A673 (cell line): ENCODE results near the gene NOTCH4. TPM values are rescaled to one million over a fixed set of nuclear protein-coding genes. Genes with fewer than 3 reads are reported as not detected.
"Not testable (repeated sequence)": the region's sequence is repeated elsewhere in the genome, so short reads cannot be mapped to it uniquely, and the experiment has no call there.

Experiments
- BruUV-seq: library from RNA; stranded (reverse); fragments of 400-500 nt; replicated peaks from 2 replicates; lab custom pipeline; 2021; lab: Mats Ljungman, UMichigan
- CTCF ChIA-PET: fragments of 300-600 bp; sonication (Branson Sonifier 250); formaldehyde crosslinking; loops from one replicate; lab custom pipeline; 2022; ENCODE audit warnings: antibody characterized with exemption; lab: Charles Lee
- POLR2A ChIA-PET: fragments of 300-600 bp; sonication (Branson Sonifier 250); formaldehyde crosslinking; loops from one replicate; lab custom pipeline; 2022; ENCODE audit warnings: antibody characterized with exemption; ENCODE audit not compliant: low non-redundant PET; lab: Charles Lee
- DNase-seq: peaks from one replicate; pipeline ENCODE4 v3.0.0-alpha.2; 2015; ENCODE audit warnings: low spot score
- H3K27ac ChIP-seq: fragments of 200-600 bp; sonication (generic); 2 replicates; pipeline ENCODE4 v1.5.1; 2016; ENCODE audit warnings: mixed run types, low read depth, mild to moderate bottlenecking, mixed read lengths, antibody characterized with exemption, low read length; ENCODE audit not compliant: poor library complexity, severe bottlenecking
- H3K27me3 ChIP-seq: fragments of 200-600 bp; sonication (generic); replicated peaks from 2 replicates; pipeline ENCODE4 v1.6.1; 2017; ENCODE audit warnings: mixed run types, low read depth, mild to moderate bottlenecking, mixed read lengths, antibody characterized with exemption, low read length; ENCODE audit not compliant: insufficient read depth, poor library complexity
- H3K36me3 ChIP-seq: fragments of 200-600 bp; sonication (generic); 2 replicates; pipeline ENCODE4 v1.6.1; 2016; ENCODE audit warnings: mixed run types, mild to moderate bottlenecking, mixed read lengths, antibody characterized with exemption, low read length; ENCODE audit not compliant: insufficient read depth, poor library complexity, severe bottlenecking
- H3K4me1 ChIP-seq: fragments of 200-600 bp; sonication (generic); 2 replicates; pipeline ENCODE4 v1.6.1; 2017; ENCODE audit warnings: mixed run types, mild to moderate bottlenecking, mixed read lengths, antibody characterized with exemption, low read length; ENCODE audit not compliant: insufficient read depth, poor library complexity, severe bottlenecking
- H3K4me3 ChIP-seq: fragments of 200-600 bp; sonication (generic); 2 replicates; pipeline ENCODE4 v1.5.1; 2016; ENCODE audit warnings: low read depth, mixed run types, mild to moderate bottlenecking, mixed read lengths, low read length; ENCODE audit not compliant: poor library complexity, severe bottlenecking
- H3K9me3 ChIP-seq: fragments of 200-600 bp; sonication (generic); 2 replicates; pipeline ENCODE4 v1.6.1; 2016; ENCODE audit warnings: mixed run types, low read depth, mild to moderate bottlenecking, mixed read lengths, antibody characterized with exemption, low read length; ENCODE audit not compliant: poor library complexity, severe bottlenecking
- EZH2 ChIP-seq: fragments of 200-600 bp; sonication (generic); IDR thresholded peaks from 2 replicates; pipeline ENCODE4 v1.6.1; 2017; ENCODE audit warnings: borderline replicate concordance, low read depth, mild to moderate bottlenecking, mixed read lengths, antibody characterized with exemption, low read length; ENCODE audit not compliant: poor library complexity, severe bottlenecking
- intact Hi-C: fragments of 100-400 bp; cut with micrococcal nuclease; formaldehyde crosslinking; loops from one replicate; pipeline ENCODE4 v1.10.0; 2022; ENCODE audit not compliant: unreplicated experiment
- total RNA-seq: library from RNA; stranded (reverse); gene quantifications from 2 replicates; pipeline ENCODE4 v1.2.3, GENCODE V29; 2021
- TF ChIP-seq, protein P1 (sequence below): fragments of 300-800, 200-600 bp; sonication (generic); conservative IDR thresholded peaks from 2 replicates; pipeline ENCODE4 v1.5.1; 2017; ENCODE audit warnings: low read depth, mild to moderate bottlenecking, antibody characterized with exemption, low read length, moderate library complexity, mixed read lengths

The NOTCH4 gene
- total RNA-seq, 1 experiment from 2014 or later = 2.4 TPM

DNA sequence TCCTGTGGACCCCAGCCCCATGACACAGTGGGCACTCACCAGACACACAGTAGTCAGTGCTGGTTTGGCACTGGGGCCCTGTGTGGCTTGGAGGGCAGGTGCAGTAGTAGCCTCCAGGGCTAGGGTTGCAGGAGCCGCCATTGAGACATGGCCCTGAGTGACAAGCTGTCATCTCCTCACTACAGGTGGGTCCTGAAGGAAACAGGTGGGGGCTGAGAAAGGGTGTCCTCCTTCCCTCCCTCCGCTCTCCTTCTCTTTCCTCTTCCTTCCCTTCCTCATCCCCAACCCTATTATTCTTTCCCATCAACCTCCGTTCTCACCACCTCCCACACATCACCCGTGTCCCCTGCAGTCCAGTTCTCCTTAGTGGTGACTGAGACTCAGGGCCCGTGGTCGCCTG is 10.2 kb downstream of the NOTCH4 start:
- no peak for DNase-seq
- no peaks in the 10 kb centered on the region for H3K27me3 ChIP-seq
- no peaks in the 10 kb centered on the region for H3K36me3 ChIP-seq
- CTCF ChIA-PET = no interaction called here
- no TSS peak for BruUV-seq
- POLR2A ChIA-PET = no interaction called here
- H3K9me3 ChIP-seq = no peaks in the 10 kb centered on the region
- TF ChIP-seq, protein P1, sequence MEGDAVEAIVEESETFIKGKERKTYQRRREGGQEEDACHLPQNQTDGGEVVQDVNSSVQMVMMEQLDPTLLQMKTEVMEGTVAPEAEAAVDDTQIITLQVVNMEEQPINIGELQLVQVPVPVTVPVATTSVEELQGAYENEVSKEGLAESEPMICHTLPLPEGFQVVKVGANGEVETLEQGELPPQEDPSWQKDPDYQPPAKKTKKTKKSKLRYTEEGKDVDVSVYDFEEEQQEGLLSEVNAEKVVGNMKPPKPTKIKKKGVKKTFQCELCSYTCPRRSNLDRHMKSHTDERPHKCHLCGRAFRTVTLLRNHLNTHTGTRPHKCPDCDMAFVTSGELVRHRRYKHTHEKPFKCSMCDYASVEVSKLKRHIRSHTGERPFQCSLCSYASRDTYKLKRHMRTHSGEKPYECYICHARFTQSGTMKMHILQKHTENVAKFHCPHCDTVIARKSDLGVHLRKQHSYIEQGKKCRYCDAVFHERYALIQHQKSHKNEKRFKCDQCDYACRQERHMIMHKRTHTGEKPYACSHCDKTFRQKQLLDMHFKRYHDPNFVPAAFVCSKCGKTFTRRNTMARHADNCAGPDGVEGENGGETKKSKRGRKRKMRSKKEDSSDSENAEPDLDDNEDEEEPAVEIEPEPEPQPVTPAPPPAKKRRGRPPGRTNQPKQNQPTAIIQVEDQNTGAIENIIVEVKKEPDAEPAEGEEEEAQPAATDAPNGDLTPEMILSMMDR = no peak
- TF ChIP-seq EZH2 = no peak
- H3K4me1 ChIP-seq = no peaks in the 10 kb centered on the region
- no peak overlapping the region for H3K4me3 ChIP-seq
- intact Hi-C loops = no loop called here
- H3K27ac ChIP-seq = no peak overlapping the region

DNA sequence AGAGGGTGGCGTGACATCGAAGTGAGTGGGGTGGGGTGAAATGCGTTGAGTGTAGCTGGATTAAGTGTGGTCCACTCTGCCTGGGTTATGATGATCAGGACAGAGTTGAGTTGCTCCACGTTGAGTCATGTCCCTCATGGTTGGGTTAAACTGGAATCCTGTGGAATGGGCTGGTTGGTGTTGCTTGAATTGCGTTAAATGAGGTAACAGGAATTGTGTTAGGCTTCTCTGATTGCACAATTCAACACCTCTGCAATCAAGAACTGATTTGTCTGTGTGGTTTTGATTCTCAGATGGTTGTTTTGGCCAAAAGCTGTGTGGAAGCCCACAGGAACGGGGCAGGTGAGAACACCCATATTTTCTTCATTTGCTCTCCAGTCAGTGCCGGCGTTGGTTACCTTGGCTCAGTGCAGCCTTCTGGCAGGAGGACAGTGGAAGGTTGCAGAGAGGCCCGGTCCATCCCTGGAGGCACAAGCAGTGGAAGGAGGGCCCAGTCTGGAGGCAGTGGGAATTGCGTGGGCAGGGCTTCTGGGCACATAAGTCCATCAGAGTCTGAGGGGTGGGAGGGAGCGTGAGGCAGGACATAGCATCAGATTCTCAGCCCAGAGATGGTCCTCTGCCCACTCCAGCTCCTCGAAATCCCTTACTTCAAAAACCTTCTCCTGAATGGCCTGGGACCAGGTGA is 11.6 kb downstream of the NOTCH4 start:
- no peaks in the 10 kb centered on the region for H3K36me3 ChIP-seq
- H3K27me3 ChIP-seq = no peaks in the 10 kb centered on the region
- H3K9me3 ChIP-seq = no peaks in the 10 kb centered on the region
- H3K4me1 ChIP-seq = no peaks in the 10 kb centered on the region
- H3K27ac ChIP-seq = no peak overlapping the region
- TF ChIP-seq, protein P1 = no peak
- no peak for TF ChIP-seq EZH2
- ChIA-PET POLR2A (no interaction called here), CTCF (no interaction called here)
- BruUV-seq = no TSS peak
- no peak overlapping the region for H3K4me3 ChIP-seq
- intact Hi-C loops = no loop called here
- DNase-seq = no peak

DNA sequence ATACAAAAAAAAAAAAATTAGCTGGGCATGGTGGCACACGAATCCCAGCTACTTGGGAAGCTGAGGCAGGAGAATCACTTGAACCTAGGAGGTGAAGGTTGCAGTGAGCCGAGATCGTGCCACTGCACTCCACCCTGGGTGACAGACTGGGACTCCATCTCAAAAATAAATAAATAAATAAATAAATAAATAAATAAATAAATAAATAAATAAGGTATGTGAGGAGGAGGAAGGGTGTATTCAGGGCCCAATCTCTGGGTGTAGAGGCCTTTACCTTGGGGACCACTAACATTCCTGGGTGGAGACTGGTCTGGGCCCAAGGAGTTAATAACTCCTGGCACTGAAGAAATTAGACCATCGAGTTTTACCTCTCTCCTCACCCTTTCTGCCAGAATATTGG is 12.4 kb downstream of the NOTCH4 start:
- DNase-seq, H3K27ac ChIP-seq, H3K36me3 ChIP-seq, BruUV-seq, H3K27me3 ChIP-seq, H3K4me3 ChIP-seq, intact Hi-C loops, POLR2A ChIA-PET, CTCF ChIA-PET, H3K4me1 ChIP-seq, H3K9me3 ChIP-seq: not testable (repeated sequence)

DNA sequence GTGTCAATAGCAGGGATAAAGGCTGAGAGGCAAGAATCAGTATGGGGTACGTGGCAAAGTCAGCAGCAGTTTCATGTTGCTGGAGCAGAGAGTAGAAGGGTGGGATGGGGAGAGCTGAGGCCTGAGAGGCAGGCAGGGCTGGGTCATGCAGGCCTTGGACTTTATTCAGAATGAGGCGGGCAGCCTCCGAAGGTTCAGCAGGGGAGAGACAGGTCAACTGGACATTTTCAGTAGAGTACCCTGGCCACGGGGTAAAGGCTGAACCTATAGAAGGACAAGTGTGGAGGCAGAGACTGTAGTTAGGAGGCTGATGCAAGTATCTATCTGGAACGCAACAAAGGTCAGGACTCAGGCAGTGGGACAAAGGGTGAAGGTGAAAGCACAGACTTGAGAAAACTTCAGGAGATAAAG is 13.7 kb downstream of the NOTCH4 start:
- Histone ChIP-seq H3K27me3 (no peaks in the 10 kb centered on the region), H3K9me3 (no peaks in the 10 kb centered on the region), H3K36me3 (no peaks in the 10 kb centered on the region), H3K4me3 (no peak overlapping the region), H3K27ac (no peak overlapping the region), H3K4me1 (no peaks in the 10 kb centered on the region)
- DNase-seq = no peak
- CTCF ChIA-PET = no interaction called here
- intact Hi-C loops = no loop called here
- no TSS peak for BruUV-seq
- TF ChIP-seq EZH2 = no peak
- TF ChIP-seq, protein P1 = no peak
- POLR2A ChIA-PET = no interaction called here
